GM21619 (cell line): ENCODE data around the gene MGRN1.

Experiments used
- ATAC-seq: cut with Tn5 transposase; IDR thresholded peaks from one replicate; pipeline ENCODE4 v1.9.1; 2021; ENCODE audit not compliant: unreplicated experiment

Gene MGRN1

DNA sequence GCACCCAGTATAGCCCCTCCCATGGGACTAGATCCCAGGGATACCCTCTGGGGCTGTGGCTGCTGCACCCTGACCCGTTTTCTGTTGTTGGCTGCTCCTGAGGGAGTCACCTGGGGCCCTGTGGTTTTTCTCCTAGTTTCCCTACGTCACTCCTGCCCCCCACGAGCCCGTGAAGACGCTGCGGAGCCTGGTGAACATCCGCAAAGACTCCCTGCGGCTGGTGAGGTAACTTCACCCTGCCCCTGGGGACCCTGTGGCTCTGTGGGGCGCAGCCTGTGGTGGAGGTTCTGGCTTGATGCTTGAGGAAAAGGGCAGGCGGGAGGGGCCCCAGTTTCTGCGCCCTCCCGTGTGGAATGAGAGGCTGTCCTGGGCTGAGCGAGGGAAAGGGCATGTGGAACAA is 27.2 kb downstream of the MGRN1 start:
- ATAC-seq, result no peak

DNA sequence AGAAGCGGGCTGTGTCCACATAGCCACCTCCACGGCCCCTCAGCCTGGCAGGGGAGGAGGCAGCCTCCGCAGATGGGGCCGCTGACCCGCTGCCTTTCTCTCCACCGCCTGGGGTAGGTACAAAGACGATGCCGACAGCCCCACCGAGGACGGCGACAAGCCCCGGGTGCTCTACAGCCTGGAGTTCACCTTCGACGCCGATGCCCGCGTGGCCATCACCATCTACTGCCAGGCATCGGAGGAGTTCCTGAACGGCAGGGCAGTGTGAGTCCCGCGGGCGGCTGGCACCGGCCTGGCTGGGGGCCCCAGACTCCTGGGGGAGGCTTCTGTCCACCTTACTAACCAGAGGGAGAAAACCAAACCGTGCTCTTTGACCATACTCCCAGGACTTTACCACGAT is 27.9 kb downstream of the MGRN1 start:
- ATAC-seq, result no peak

DNA sequence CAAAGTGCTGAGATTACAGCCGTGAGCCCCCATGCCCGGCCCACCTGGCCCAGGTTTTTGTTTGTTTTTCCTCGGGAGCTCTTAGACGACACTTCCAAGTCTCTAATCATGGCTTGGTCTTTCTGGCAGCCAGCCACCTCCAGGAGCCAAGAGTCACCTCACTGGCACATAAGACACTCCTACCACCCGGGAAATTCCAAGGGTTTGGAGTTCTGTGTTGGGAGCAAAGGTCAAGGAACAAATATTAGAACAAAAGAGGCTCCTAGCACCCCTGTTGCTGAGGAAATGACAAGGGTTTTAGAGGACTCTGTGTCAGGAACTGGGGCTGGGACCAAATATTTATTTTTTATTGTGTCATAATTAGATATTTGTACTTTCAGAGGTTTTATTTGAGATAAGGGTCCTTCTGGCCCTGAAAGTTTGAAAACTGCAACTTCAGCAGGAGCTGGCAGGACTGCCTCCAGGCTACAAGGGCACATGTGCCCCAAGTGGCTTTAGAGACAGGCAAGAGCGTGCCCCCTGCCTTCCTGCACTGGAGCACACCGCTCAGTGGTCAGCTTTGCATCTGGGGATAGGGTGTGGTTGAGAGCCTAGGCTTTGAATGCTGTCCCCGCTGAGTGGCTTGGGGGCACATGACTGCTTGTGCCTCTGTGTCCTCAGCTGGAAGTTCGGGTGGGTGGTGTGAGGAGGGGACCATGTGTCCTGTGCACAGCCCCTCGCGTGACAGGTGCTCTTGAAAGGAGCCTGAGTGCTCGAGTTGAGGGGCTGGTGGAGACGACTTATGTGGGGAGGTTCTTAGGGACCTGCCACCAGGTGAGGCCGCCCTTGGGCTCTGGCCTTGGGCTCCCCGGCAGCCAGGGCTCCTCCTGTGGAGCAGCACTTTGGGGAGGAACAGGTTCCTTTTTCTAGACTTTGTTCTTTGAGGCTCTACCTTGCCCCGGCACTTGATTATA is 29.7 kb downstream of the MGRN1 start:
- ATAC-seq, result no peak

DNA sequence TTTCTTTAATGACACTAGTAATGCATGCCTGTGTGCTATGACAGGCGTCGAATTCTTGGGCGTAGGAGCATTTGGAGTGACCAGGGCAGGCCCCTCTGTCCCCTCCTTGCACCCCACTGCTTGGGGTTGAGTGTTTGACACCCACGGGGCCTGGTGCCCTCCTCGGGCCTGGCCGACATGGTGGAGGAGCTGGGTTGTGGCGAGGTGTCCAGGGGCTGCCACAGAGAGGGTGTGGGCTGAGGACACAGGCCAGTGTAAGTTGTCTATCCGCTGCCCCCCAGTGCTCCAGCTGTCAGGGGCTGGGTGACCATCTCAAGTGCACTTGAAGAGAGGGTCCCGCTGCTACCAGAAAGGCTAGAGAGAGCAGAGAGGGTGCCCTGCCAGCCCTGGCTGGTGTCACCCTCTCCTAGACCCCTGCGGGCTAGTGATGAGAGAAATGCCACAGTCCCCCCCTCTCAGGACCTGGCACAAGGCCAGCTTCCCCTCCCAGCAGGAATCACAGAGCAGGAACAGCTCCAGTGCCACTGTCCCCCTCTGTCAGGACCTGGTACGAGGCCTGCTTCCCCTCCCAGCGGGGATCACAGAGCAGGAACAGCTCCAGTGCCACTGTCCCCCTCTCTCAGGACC is 30.5 kb downstream of the MGRN1 start:
- ATAC-seq, result no peak

DNA sequence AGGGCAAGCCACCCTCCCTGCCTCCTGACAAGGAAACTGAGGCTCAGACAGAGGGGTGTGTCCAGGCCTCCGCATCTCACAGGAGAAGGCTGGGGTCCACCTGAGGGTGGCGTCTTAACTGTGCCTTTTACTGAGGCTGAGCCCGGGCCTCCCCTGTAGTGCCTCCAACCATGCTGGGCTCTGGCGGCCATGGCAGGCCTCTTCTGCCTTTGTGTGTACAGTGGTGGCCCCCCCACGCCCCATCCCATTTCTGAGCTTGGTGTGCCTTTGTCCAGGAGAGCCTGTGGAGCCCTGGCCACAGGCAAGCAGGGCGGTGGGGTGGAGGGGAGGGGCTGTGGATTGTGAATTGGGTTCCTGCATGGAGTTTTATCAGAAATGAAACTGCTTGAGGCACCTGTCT is 31.2 kb downstream of the MGRN1 start:
- ATAC-seq, result no peak

- no peak for ATAC-seq
Measured at GRCh38 chr16:4656221-4656620, 31.6 kb downstream of the MGRN1 start.

DNA sequence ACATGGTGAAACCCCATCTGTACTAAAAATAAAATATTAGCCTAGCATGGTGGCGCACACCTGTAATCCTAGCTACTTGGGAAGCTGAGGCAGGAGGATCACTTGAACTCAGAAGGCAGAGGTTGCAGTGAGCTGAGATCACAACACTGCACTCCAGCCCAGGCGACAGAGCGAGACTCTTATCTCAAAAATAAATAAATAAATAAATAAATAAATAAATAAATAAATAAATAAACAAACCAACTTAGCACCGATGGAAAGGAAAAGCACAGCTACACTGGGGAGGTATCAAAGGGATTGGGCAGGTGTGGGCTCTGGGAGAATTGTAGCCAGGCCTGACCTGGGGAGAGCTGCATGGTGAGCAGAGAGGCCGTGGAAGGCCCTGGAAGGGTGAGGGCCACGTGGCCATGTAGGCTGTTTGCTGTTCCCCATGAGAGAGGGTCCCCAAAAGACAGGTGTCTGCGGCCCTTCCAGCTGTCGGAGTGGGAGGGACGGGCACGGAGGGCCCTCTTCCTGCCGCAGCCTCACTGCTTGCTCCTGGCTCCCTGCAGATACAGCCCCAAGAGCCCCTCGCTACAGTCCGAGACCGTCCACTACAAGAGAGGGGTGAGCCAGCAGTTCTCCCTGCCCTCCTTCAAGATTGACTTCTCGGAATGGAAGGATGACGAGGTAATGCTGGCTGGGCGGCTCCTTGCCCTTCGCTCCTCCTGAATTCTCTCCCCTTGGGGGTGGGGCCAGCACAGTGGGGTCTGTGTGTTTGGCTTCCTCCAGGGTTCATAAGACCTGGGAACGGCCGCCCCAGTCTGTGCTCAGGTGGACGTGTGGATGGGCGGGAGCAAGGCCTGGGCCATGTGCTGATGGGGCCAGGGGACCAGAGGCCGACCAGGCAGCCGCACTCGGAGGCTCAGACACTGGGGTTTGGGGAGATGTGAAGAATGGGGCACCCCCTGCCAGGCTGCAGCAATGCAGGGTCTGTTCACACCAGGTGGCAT is 32.4 kb downstream of the MGRN1 start:
- ATAC-seq, result no peak

GRCh38 chr16:4659363-4660353 is 35.0 kb downstream of the MGRN1 start:
- no peak for ATAC-seq

GRCh38 chr16:4660454-4661007 is 35.9 kb downstream of the MGRN1 start:
- ATAC-seq, result no peak

GRCh38 chr16:4661661-4662060 is 37.0 kb downstream of the MGRN1 start:
- no peak for ATAC-seq

DNA sequence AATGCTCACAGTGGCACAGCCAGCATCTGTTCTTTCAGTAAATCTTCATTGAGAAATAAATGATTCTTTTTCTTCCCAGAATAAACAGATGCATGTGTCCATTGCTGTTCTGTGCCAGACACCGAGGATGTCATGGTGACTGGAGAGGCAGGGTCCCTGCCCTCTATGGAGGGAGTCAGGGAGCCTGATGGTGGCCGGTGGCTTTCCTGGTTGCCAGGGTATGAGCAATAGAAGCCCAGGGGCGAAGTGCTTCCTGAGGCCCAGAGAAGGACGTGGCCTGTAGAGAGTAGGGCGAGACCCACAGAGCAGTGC is 38.8 kb downstream of the MGRN1 start:
- no peak for ATAC-seq

GRCh38 chr16:4663777-4664465 is 39.3 kb downstream of the MGRN1 start:
- ATAC-seq, result no peak

DNA sequence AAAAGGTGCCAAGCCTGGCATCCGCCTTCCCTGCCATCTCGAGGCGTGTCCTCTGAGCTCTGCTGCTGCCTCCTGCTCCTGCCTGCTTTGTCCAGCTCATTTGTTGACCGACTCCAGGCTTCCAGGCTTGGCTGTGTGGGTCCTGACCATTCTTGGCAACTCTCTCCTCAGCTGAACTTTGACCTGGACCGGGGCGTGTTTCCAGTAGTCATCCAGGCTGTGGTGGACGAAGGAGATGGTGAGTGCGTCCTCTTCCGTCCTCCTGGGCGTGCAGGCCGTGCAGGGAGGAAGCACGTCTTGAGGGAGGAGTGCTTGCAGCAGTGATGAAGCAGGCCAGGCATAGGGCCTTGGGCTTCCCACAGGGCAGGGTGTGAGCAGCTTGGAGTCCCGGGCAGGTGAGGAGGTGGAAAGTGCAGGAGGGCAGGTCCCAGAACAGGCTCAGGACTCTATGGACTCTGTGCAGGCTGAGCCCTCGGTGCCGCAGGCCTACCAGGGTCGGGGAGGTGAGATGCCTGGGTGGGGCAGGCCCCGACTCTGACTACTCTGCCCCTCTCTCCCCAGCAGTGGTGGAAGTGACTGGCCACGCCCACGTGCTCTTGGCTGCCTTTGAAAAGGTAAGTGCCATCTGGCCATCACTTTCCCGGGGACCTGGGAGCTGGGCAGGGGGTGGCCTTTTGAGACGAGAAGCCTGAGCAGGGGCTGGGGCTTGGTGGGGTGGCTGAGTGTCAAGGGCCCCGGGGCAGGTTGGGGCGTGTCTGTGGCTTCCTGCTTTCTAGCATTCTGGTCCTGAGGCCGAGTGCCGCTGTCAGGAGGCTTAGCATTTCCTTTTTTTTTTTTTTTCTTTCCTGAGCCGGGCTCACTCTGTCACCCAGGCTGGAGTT is 40.2 kb downstream of the MGRN1 start:
- ATAC-seq, result no peak

DNA sequence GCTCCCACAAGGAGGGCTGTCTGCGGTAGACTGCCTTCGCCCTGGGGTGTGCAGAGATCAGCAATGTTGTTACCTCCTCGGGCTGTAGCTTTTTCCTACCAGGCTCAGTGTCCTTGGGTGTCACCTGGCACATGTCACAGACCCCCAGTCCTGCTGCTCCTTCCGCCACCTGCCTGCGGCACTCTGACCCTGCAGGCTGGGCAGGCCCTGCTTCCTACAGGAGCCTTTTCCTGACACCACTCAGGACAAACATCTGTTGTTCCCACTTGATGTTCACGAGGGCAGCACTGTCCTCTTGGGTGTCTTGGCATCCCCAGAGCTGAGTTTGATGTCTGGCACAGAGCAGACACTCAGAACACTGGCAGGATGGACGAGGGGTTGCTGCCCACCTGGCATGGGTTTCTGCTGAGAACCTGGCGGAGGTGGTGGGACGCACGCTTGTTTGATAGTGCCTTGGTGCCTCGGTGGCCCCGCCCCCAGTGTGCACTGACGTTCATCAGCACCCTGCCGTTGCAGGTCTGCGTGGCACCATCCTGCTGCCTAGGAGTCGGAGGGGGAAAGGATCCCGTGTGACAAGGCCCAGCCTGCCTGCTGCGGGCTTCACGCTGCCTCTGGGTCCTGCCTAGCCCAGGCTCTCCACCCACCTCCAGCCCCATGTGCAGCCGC is 42.0 kb downstream of the MGRN1 start:
- no peak for ATAC-seq

- ATAC-seq, result no peak
Measured at GRCh38 chr16:4667203-4667963, 42.8 kb downstream of the MGRN1 start.

- no peak for ATAC-seq
Measured at GRCh38 chr16:4668313-4668960, 43.8 kb downstream of the MGRN1 start.
